KMS-11 (cell line): Measurements from ENCODE around the gene FOXP1.

Source experiments
- H2AFZ ChIP-seq: fragments of 200-600 bp; sonication (generic); 2 replicates; pipeline ENCODE4 v1.6.1; 2016; ENCODE audit warnings: antibody characterized with exemption, mixed run types, low read depth
- H3K27ac ChIP-seq: fragments of 200-600 bp; sonication (generic); 2 replicates; pipeline ENCODE4 v1.6.1; 2016; ENCODE audit warnings: mild to moderate bottlenecking, mixed run types
- H3K27me3 ChIP-seq: fragments of 200-600 bp; sonication (generic); 2 replicates; pipeline ENCODE4 v1.6.1; 2017; ENCODE audit warnings: mild to moderate bottlenecking, low read depth, mixed run types, moderate library complexity; ENCODE audit not compliant: insufficient read depth
- H3K36me3 ChIP-seq: fragments of 200-600 bp; sonication (generic); 2 replicates; pipeline ENCODE4 v1.6.1; 2017; ENCODE audit warnings: mild to moderate bottlenecking, mixed run types; ENCODE audit not compliant: insufficient read depth
- H3K4me1 ChIP-seq: fragments of 200-600 bp; sonication (generic); 2 replicates; pipeline ENCODE4 v1.6.1; 2016; ENCODE audit warnings: mild to moderate bottlenecking, low read depth, mixed run types; ENCODE audit not compliant: poor library complexity, severe bottlenecking
- H3K4me2 ChIP-seq: fragments of 200-600 bp; sonication (generic); 2 replicates; pipeline ENCODE4 v1.7.0; 2016; ENCODE audit warnings: mild to moderate bottlenecking, mixed run types
- H3K4me3 ChIP-seq: fragments of 200-600 bp; sonication (generic); IDR thresholded peaks from 2 replicates; pipeline ENCODE4 v1.6.1; 2017; ENCODE audit warnings: low read depth, low read length, mixed read lengths; ENCODE audit not compliant: insufficient read depth
- H3K79me2 ChIP-seq: fragments of 200-600 bp; sonication (generic); 2 replicates; pipeline ENCODE4 v1.6.1; 2016; ENCODE audit warnings: low read depth, mixed run types; ENCODE audit not compliant: insufficient read depth
- H3K9ac ChIP-seq: fragments of 200-600 bp; sonication (generic); 2 replicates; pipeline ENCODE4 v1.6.1; 2016; ENCODE audit warnings: mild to moderate bottlenecking, mixed run types
- H4K20me1 ChIP-seq: fragments of 200-600 bp; sonication (generic); 2 replicates; pipeline ENCODE4 v1.6.1; 2016; ENCODE audit warnings: mild to moderate bottlenecking, mixed run types; ENCODE audit not compliant: insufficient read depth
- CTCF ChIP-seq: fragments of 200-600 bp; sonication (generic); conservative IDR thresholded peaks from 2 replicates; pipeline ENCODE4 v1.6.1; 2017; ENCODE audit warnings: low read depth, mild to moderate bottlenecking, antibody characterized with exemption, low read length, moderate library complexity, mixed read lengths

FOXP1 gene

GRCh38 chr3:71399478-71399877 lies 184.1 kb downstream of the FOXP1 start:
- no peaks in the 10 kb centered on the region for H3K4me1 ChIP-seq
- H3K4me3 ChIP-seq = no peak overlapping the region
- no peaks in the 10 kb centered on the region for H3K27me3 ChIP-seq
- TF ChIP-seq CTCF = no peak
- no peak overlapping the region for H3K4me2 ChIP-seq
- no peak overlapping the region for H3K9ac ChIP-seq
- no peaks in the 10 kb centered on the region for H4K20me1 ChIP-seq
- H3K27ac ChIP-seq = no peak overlapping the region
- H2AFZ ChIP-seq = no peak overlapping the region
- H3K36me3 ChIP-seq = no peaks in the 10 kb centered on the region
- no peaks in the 10 kb centered on the region for H3K79me2 ChIP-seq

- Histone ChIP-seq H3K27ac (no peak overlapping the region), H3K9ac (no peak overlapping the region), H3K4me3 (no peak overlapping the region), H3K4me1 (peaks cover 3% of the 10 kb centered on the region), H3K4me2 (no peak overlapping the region), H3K27me3 (no peaks in the 10 kb centered on the region), H3K79me2 (no peaks in the 10 kb centered on the region), H2AFZ (no peak overlapping the region), H3K36me3 (no peaks in the 10 kb centered on the region), H4K20me1 (no peaks in the 10 kb centered on the region)
- no peak for TF ChIP-seq CTCF
These were observed 185.2 kb downstream of the FOXP1 start for GRCh38 chr3:71398157-71398836.

GRCh38 chr3:71397726-71398125 lies 185.8 kb downstream of the FOXP1 start:
- no peak overlapping the region for H2AFZ ChIP-seq
- peaks cover 8% of the 10 kb centered on the region for H3K4me1 ChIP-seq
- H3K79me2 ChIP-seq = no peaks in the 10 kb centered on the region
- H3K9ac ChIP-seq = no peak overlapping the region
- no peak overlapping the region for H3K27ac ChIP-seq
- no peaks in the 10 kb centered on the region for H3K36me3 ChIP-seq
- H3K4me3 ChIP-seq = no peak overlapping the region
- no peaks in the 10 kb centered on the region for H3K27me3 ChIP-seq
- H3K4me2 ChIP-seq = no peak overlapping the region
- TF ChIP-seq CTCF = no peak
- no peaks in the 10 kb centered on the region for H4K20me1 ChIP-seq

- no peak overlapping the region for H3K4me3 ChIP-seq
- H3K79me2 ChIP-seq = no peaks in the 10 kb centered on the region
- peaks cover 15% of the 10 kb centered on the region for H3K4me1 ChIP-seq
- H4K20me1 ChIP-seq = no peaks in the 10 kb centered on the region
- H3K27ac ChIP-seq = no peak overlapping the region
- no peak overlapping the region for H3K4me2 ChIP-seq
- H3K27me3 ChIP-seq = no peaks in the 10 kb centered on the region
- H3K9ac ChIP-seq = no peak overlapping the region
- H2AFZ ChIP-seq = no peak overlapping the region
- TF ChIP-seq CTCF = peak; percentile 30; the same call in 1 of the 2 replicates
- H3K36me3 ChIP-seq = no peaks in the 10 kb centered on the region
These were observed 186.5 kb downstream of the FOXP1 start for GRCh38 chr3:71397046-71397445.
